H1 (cell line): ENCODE data around the gene EML5. TPM values are rescaled to one million over a fixed set of nuclear protein-coding genes. Genes with fewer than 3 reads are reported as not detected.

ENCODE experiments used
- CHD7 ChIP-seq: fragments of 300-600 bp; sonication (generic); IDR thresholded peaks from 2 replicates; pipeline ENCODE4 v1.7.1; 2012; ENCODE audit warnings: low read length, moderate library complexity, mild to moderate bottlenecking, inconsistent platforms; ENCODE audit not compliant: insufficient replicate concordance
- TBP ChIP-seq: IDR thresholded peaks from 2 replicates; pipeline ENCODE4 v1.6.1; 2011; ENCODE audit warnings: low read depth, low read length, improper control_type of control experiment
- polyA plus RNA-seq, 7 experiments: library from polyadenylated mRNA; depleted of rRNA in 3 of 7; stranded (reverse) in 5 of 7; unstranded in 2 of 7; fragments of >200 nt in 5 of 7; fragments of 200-250 nt in 2 of 7; gene quantifications; 1 replicate in 5 of 7; 2 replicates in 1 of 7; 4 replicates in 1 of 7; pipeline versions ENCODE4 v1.2.1 to v1.2.3, GENCODE V29; 2011 to 2013; ENCODE audit warnings: missing spikeins in 2 of 7, mixed read lengths in 2 of 7
- total RNA-seq: library from RNA; stranded (reverse); fragmentation: NEBNext Ultra II Directional; extraction: Animal tissue kit (Norgen Biotek cat#: 25700); gene quantifications from 2 replicates; pipeline ENCODE4 v1.2.1, GENCODE V29; 2021

Gene EML5
- total and polyA plus RNA-seq, 2 of the 8 experiments (the other 6 are each of a cell fraction or from before 2014, with no cell fraction given), result 0.39 to 0.88 TPM

GRCh38 chr14:88599326-88599725 lies 193.4 kb downstream of the EML5 start (continued):
- TF ChIP-seq CHD7, result no peak
- no peak for TF ChIP-seq TBP
